ENCODE data around the gene C2CD4C. TPM values are rescaled to one million over a fixed set of nuclear protein-coding genes. Genes with fewer than 3 reads are reported as not detected.

C2CD4C gene
- total and polyA plus RNA-seq, 10 of the 15 experiments (the other 5 are each of a cell fraction or from before 2014, with no cell fraction given), result not detected

- TF ChIP-seq MEF2A (IDR thresholded peaks at IDR 0.05; ENCODE audit: insufficient read depth, low read depth, low read length) (no peak), NFXL1 (IDR thresholded peaks at IDR 0.05; ENCODE audit: borderline replicate concordance) (no peak), RUNX3 (IDR thresholded peaks at IDR 0.05; ENCODE audit: low read length) (no peak), SMARCA5 (IDR thresholded peaks at IDR 0.05) (no peak), ZNF274 (IDR thresholded peaks at IDR 0.05; ENCODE audit: insufficient read depth, insufficient read length) (no peak), RCOR1 (conservative IDR thresholded peaks at IDR 0.05; ENCODE audit: low read depth, low read length) (no peak), MXI1 (IDR thresholded peaks at IDR 0.05; ENCODE audit: low read depth, low read length) (no peak), CBX5 (IDR thresholded peaks at IDR 0.05; ENCODE audit: low read depth) (no peak), PAX5 (IDR thresholded peaks at IDR 0.05; ENCODE audit: borderline replicate concordance, low read depth, low read length) (no peak)
Observed at GRCh38 chr19:377801-378581, 31.0 kb downstream of the C2CD4C start (continued).

- H2AFZ ChIP-seq (ENCODE audit: control insufficient read depth, low read depth, low read length), result no peak overlapping the region
- no peak overlapping the region for H3K4me3 ChIP-seq
- ATAC-seq, result no peak
- no peaks in the 10 kb centered on the region for H3K36me3 ChIP-seq (ENCODE audit: control insufficient read depth in 2 of 2, insufficient read depth in 2 of 2, low read length in 1 of 2)
- ChIA-PET CTCF (no interaction called here), POLR2A (no interaction called here), RAD21 (ENCODE audit: unreplicated experiment) (no interaction called here), SMC1A (ENCODE audit: uncharacterized antibody, unreplicated experiment) (no interaction called here)
- no peaks in the 10 kb centered on the region for H3K79me2 ChIP-seq (ENCODE audit: control insufficient read depth, insufficient read depth, low read length)
- H3K9me3 ChIP-seq (replicated peaks; ENCODE audit: control insufficient read depth, insufficient read depth, low read length), result no peaks in the 10 kb centered on the region
- H3K4me2 ChIP-seq (ENCODE audit: control insufficient read depth, insufficient read depth), result no peak overlapping the region
- no peak overlapping the region for H3K9ac ChIP-seq (ENCODE audit: control insufficient read depth, insufficient read depth, low read length)
- DNase-seq (ENCODE audit: low read depth, low spot score), result no peak
- no peaks in the 10 kb centered on the region for H3K27me3 ChIP-seq (replicated peaks in 1 of 2; ENCODE audit: control insufficient read depth in 2 of 2, insufficient read depth in 2 of 2, low read length in 1 of 2)
- TF ChIP-seq WRNIP1 (IDR thresholded peaks at IDR 0.05; ENCODE audit: borderline replicate concordance, low read depth, low read length), result no peak
- no peak for TF ChIP-seq BHLHE40 (IDR thresholded peaks at IDR 0.05; ENCODE audit: borderline replicate concordance in 1 of 2, low read depth in 2 of 2, low read length in 1 of 2)
- no peak for TF ChIP-seq YY1 (IDR thresholded peaks at IDR 0.05; ENCODE audit: low read depth, low read length)
- TF ChIP-seq TCF3 (IDR thresholded peaks at IDR 0.05; ENCODE audit: borderline replicate concordance, insufficient read depth, low read depth, low read length), result no peak
- no peak for TF ChIP-seq RAD21 (IDR thresholded peaks at IDR 0.05; ENCODE audit: insufficient read depth, low read depth, low read length)
- TF ChIP-seq, protein P1, sequence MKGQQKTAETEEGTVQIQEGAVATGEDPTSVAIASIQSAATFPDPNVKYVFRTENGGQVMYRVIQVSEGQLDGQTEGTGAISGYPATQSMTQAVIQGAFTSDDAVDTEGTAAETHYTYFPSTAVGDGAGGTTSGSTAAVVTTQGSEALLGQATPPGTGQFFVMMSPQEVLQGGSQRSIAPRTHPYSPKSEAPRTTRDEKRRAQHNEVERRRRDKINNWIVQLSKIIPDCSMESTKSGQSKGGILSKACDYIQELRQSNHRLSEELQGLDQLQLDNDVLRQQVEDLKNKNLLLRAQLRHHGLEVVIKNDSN (IDR thresholded peaks at IDR 0.05; ENCODE audit: borderline replicate concordance, extremely low read length, insufficient read depth, low read depth, low read length), result no peak
- TF ChIP-seq EZH2 (IDR thresholded peaks at IDR 0.05; ENCODE audit: borderline replicate concordance, control insufficient read depth, low read depth, low read length), result no peak
- TF ChIP-seq, protein P2, sequence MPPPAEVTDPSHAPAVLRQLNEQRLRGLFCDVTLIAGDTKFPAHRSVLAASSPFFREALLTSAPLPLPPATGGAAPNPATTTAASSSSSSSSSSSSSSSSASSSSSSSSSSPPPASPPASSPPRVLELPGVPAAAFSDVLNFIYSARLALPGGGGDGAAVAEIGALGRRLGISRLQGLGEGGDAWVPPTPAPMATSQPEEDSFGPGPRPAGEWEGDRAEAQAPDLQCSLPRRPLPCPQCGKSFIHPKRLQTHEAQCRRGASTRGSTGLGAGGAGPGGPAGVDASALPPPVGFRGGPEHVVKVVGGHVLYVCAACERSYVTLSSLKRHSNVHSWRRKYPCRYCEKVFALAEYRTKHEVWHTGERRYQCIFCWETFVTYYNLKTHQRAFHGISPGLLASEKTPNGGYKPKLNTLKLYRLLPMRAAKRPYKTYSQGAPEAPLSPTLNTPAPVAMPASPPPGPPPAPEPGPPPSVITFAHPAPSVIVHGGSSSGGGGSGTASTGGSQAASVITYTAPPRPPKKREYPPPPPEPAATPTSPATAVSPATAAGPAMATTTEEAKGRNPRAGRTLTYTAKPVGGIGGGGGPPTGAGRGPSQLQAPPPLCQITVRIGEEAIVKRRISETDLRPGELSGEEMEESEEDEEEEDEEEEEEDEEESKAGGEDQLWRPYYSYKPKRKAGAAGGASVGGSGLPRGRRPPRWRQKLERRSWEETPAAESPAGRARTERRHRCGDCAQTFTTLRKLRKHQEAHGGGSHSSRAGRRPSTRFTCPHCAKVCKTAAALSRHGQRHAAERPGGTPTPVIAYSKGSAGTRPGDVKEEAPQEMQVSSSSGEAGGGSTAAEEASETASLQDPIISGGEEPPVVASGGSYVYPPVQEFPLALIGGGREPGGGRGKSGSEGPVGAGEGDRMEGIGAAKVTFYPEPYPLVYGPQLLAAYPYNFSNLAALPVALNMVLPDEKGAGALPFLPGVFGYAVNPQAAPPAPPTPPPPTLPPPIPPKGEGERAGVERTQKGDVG (CRISPR knock-in tag; IDR thresholded peaks at IDR 0.05), result no peak
- TF ChIP-seq ZNF24 (IDR thresholded peaks at IDR 0.05), result no peak
- no peaks in the 10 kb centered on the region for H3K4me1 ChIP-seq (ENCODE audit: control insufficient read depth, insufficient read depth, low read length)
- 45% methylated on average over 7 of the region's 8 CpGs for WGBS (ENCODE audit: insufficient coverage, insufficient replicate concordance, low lambda C conversion rate, missing lambda C conversion rate)
- no TSS peak for BruUV-seq (replicated peaks)
- FAIRE-seq, result no peak
- in situ Hi-C loops (cut with MboI), result no loop called here
- no peaks in the 10 kb centered on the region for H4K20me1 ChIP-seq (ENCODE audit: control insufficient read depth, insufficient read depth)
- H3K27ac ChIP-seq (ENCODE audit: control insufficient read depth, insufficient read depth), result no peak overlapping the region
- intact Hi-C loops (cut with micrococcal nuclease; ENCODE audit: unreplicated experiment), result no loop called here
Observed at GRCh38 chr19:376111-376470, 32.9 kb downstream of the C2CD4C start.
